Muscle of arm (tissue), 14 donors: ENCODE data around the gene LRRTM2. TPM values are rescaled to one million over a fixed set of nuclear protein-coding genes. Genes with fewer than 3 reads are reported as not detected.
"Not testable (repeated sequence)": the region's sequence is repeated elsewhere in the genome, so short reads cannot be mapped to it uniquely, and the experiment has no call there.

Experiments
- DNase-seq: peaks from one replicate; pipeline ENCODE4 v3.0.0-alpha.2; 2013
- long read RNA-seq, 11 donors: transcript quantifications; one replicate each; lab custom pipeline, GENCODE V29; 2026
- polyA plus RNA-seq, 12 donors: library from polyadenylated mRNA; unstranded; fragments of 120-200 nt; gene quantifications; one replicate each; pipeline ENCODE4 v1.2.1, GENCODE V29; 2013; ENCODE audit not compliant: insufficient read length in 12 of 12

LRRTM2 gene, protein sequence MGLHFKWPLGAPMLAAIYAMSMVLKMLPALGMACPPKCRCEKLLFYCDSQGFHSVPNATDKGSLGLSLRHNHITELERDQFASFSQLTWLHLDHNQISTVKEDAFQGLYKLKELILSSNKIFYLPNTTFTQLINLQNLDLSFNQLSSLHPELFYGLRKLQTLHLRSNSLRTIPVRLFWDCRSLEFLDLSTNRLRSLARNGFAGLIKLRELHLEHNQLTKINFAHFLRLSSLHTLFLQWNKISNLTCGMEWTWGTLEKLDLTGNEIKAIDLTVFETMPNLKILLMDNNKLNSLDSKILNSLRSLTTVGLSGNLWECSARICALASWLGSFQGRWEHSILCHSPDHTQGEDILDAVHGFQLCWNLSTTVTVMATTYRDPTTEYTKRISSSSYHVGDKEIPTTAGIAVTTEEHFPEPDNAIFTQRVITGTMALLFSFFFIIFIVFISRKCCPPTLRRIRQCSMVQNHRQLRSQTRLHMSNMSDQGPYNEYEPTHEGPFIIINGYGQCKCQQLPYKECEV
- under 1 TPM in 10 of 12 donors, not detected in 2; 0.34 to 0.82 (median 0.62) TPM for polyA plus RNA-seq
- long read RNA-seq, donor 1, full-length matches to known transcripts, result 1 of 1 reads
- long read RNA-seq, donor 1, partial matches to known transcripts, result 0 of 1 reads
- long read RNA-seq, donor 1, other reads (novel, unspliced or antisense), result 0 of 1 reads
- long read RNA-seq, donor 2, partial matches to known transcripts, result 384 of 384 reads
- long read RNA-seq, donor 2, other reads (novel, unspliced or antisense), result 0 of 384 reads
- long read RNA-seq, donor 3, result 0 reads
- long read RNA-seq, donor 4, result 0 reads
- long read RNA-seq, donor 5, partial matches to known transcripts, result 192 of 264 reads
- long read RNA-seq, donor 5, other reads (novel, unspliced or antisense), result 72 of 264 reads
- long read RNA-seq, donor 6, result 0 reads
- long read RNA-seq, donor 7, partial matches to known transcripts, result 43 of 64 reads
- long read RNA-seq, donor 7, other reads (novel, unspliced or antisense), result 21 of 64 reads
- long read RNA-seq, donor 8, result 0 reads
- long read RNA-seq, donor 9, full-length matches to known transcripts, result 1 of 1 reads
- long read RNA-seq, donor 9, partial matches to known transcripts, result 0 of 1 reads
- long read RNA-seq, donor 9, other reads (novel, unspliced or antisense), result 0 of 1 reads
- long read RNA-seq, donor 10, result 0 reads
- long read RNA-seq, donor 11, result 0 reads

GRCh38 chr5:138874771-138875551, at the start of gene LRRTM2:
LRRTM2 (minus strand) TSS chr5:138875335; CDS start chr5:138874911, 424 bp downstream.
- peak; percentile 79 for DNase-seq

DNA sequence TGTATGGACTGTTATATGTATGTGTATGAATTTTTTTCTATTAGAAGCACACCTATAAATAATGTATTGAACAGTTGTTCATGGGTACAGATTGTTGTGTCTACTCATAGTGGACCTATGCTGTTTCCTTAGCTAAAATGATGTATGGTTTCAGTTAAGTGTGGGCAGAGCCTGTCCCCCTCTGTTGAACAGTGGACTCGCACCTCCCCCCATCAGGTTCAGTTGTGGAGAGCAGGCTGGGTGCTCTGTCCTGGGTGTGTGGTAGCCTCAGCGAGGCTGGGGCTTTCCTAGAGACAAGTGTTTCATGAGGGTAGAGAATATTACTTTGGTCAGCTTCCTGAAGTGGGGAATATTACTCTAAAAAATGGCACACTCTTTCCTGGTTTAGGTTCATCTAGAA, 47.4 kb upstream of the LRRTM2 start:
- DNase-seq, result no peak

GRCh38 chr5:138921362-138921761, 46.2 kb upstream of the LRRTM2 start:
- DNase-seq, result not testable (repeated sequence)

DNA sequence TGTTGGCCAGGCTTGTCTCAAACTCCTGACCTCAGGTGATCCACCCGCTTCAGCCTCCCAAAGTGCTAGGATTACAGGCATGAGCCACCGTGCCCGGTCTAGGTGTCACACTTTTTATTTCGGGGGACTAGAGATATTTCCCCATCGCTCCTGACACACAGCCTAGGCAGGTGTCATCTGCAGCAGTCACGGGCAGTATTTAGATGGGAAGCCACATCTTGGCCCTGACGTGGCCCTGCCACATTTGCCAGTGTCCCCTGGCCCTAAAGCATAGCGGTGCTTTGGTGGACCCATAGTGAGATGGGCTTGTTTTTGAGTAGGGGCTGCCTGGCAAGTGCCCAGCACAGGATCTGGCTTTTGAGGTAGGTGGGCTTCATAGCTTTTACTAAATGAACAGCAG, 45.0 kb upstream of the LRRTM2 start:
- no peak for DNase-seq

DNA sequence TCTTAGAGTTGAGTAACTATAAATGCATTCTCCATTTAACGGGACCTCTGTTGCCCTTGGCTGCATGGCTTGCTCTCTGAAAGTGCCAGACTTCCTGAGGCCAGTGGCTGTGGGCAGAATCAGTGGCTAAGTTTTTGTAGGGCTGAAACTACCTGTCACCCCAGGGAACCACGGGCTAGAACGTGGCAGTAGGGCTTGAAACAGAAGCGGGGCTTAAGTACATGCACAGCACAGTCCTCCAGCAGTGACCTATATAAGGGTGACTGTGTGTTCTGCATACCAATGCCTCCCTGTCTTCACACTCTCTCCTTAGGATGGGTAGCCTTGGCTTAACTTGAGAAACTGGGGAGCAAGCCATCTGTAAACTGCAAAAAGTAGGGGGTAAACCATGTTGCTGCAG, 43.6 kb upstream of the LRRTM2 start:
- DNase-seq, result no peak

DNA sequence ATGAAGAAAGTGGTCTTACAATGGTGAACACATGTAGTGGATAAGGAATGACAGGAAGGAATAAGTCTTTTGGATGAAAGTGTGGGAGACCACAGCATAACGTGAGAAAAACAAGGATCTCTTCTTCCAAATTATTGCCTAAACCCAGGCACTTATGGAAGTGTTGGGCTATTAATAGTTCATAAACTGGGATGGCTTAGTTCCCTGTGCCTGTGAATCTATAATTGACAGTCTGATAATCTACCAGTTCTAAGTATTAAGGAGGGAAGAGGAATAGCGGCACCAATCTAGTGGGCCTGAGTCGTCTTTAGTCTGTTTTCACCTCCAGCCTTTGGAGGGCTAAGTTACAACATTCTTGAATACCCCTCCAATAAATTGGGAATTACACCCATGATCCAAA, 39.2 kb upstream of the LRRTM2 start:
- no peak for DNase-seq

DNA sequence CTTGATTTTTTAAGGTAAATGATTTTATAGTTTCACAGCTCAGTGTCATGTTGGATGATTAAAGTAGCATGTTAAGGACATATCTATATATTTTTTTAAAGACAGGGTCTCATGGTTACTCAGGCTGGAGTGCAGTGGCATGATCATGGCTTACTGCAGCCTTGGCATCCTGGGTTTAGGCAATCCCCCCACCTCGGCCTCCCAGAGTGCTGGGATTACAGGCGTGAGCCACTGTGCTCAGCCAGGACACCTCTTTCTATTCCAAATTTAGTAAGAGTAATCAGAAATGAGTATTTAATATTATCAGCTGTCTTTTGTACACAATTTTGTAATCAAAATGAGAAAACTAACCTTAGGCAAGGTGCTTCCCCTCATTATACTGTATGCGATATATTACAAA, 38.6 kb upstream of the LRRTM2 start:
- no peak for DNase-seq

DNA sequence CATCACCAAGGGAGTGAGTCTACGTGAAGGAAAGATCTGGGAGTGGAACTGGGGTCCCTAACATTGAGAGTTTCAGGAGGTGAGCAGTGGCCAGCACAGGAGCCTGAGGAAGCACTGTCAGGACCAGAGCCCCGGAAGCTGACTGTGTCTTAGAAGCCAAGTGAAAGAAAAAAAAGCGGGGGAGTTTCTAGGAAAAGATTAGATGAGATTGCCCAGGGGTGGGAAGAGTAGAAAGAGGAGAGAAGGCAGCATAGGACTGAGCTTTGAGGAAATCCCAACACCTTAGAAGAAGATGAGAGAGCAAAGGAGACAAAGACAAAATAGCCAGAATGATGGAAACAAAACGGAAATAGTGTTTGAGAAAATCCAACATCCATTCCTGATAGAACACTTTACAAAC, 37.0 kb upstream of the LRRTM2 start:
- no peak for DNase-seq

DNA sequence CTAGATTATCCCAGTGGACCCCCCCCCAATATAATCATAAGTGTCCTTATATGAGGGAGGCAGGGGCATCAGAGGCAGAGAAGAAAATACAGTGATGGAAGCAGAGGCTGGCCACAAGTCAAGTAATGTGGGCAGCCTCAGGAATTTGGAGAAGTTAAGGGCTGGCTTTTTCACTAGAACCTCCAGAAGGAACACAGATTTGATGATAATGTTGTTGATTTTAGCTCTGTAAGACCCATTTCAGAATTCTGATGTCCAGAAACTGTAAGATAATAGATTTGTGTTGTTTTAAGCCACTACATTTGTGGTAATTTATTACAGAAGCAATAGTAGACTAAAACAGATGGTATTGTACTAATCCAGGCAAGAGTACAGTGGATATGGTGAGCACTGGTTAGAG, 36.3 kb upstream of the LRRTM2 start:
- DNase-seq, result no peak

DNA sequence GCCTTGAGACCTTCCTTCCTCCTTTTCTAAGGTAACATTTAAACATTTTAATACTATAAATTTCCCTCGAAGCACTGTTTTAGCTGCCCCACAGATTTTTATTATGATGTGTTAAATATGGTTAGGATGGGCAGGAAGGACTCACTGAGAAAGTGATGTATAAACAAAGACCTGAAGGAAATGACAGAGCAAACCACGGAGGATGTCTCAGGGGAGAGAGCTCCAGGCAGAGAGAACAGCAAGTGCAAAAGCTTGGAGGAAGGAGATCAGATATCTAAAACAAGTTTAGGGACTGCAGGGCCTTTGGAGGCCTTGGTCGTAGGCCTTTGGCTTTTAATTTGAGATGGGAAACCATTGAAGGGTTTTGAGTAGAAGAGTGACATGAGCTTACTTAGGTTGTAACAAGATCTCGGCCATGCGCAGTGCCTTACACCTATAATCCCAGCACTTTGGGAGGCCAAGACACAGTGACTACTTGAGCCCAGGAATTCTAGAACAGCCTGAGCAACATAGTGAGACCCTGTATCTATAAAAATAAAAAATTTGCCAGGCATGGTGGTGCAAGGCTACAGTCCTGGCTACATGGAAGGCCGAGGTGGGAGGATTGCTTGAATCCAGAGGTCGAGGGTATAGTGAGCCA, 35.5 kb upstream of the LRRTM2 start:
- no peak for DNase-seq

GRCh38 chr5:138909734-138910133, 34.6 kb upstream of the LRRTM2 start:
- no peak for DNase-seq

DNA sequence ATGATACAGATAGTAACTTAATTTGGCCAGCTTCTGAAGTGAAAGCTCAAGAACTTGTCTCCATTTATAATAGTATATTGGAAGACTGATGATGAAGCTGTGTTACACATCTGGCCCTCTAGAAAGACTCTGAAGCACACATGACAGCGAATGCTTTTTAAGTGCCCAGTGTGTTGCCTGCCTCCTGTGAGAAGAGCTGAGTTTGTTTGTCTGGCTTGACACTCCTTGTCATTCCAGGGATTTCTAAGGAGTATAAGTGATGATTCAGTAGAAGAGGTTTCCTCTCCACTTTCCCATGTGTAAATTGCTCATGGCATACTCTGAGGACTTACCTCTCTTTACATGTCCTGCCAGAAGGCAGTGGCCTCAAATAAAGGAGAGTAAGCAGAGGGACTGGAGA, 30.4 kb upstream of the LRRTM2 start:
- no peak for DNase-seq

DNA sequence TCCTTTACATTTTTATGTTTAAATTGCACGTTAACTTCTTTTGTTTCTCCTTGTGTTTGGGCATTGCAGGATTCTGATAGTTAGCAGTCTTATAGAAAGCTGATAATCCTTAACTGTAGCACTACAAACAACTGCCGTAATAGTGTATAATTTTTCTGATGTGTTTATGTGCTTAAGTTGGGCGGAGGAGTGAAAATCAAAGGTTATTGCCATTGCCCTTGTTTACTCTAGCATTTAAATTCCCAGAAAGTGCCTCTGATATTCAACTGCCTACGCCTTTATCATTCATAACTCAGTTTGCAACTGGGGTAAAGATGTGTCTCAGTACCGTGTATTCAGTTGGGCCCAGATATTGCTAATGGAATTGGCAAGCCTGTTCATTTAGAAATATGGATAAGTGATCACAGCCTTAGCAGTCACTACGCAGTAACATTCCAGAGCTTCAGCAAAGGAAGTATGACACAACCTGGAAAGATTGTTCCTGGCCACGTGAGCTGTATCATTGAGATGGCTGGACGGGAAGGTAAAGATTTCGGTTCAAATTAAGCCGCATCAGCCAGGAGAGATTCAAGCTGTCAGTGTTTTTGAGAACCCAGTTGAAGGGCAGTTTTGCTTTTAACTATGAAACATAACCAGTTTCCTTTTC, 28.1 kb upstream of the LRRTM2 start:
- DNase-seq, result peak; percentile 66

GRCh38 chr5:138901716-138902115, 26.6 kb upstream of the LRRTM2 start:
- no peak for DNase-seq

- DNase-seq, result no peak
Observed at GRCh38 chr5:138900281-138900965, 25.3 kb upstream of the LRRTM2 start.

DNA sequence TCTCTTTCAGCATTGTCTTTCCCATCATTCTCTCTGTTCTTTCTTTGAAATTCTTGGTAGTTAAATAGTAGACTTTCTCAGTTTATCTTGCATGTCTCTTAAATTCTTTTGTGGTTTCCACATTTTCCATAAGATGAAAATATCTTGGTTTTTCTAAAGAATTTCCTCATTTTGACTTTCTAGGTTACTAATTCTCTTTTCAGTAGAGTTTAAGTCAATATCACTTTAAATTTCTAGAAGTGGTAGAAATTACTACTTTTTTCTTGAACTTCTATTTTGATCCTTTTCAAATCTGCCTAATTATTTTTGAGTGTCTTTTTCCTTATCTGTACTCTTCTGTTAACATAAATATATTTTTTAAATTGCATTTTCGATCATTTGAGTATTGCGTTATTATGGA, 23.6 kb upstream of the LRRTM2 start:
- DNase-seq, result no peak

- no peak for DNase-seq
Observed at GRCh38 chr5:138898299-138898698, 23.2 kb upstream of the LRRTM2 start.

DNA sequence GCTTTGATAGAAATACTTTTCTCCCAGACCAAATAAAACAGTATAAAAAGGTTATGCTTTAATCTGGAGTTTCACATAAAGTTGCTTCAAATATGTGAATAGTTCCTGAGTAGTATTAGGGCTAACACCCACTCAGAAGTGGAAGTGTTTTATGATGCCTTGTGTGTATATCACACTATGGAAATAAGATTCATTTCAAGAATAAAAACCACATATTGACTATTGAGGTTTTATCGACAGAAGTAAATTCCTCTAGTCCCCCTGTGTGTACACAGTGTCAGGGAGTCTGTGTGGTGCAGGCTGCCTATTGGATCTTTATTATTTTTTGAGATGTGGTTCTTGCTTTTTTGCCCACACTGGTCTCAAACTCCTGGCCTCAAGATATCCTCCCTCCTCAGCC, 20.8 kb upstream of the LRRTM2 start:
- DNase-seq, result no peak

DNA sequence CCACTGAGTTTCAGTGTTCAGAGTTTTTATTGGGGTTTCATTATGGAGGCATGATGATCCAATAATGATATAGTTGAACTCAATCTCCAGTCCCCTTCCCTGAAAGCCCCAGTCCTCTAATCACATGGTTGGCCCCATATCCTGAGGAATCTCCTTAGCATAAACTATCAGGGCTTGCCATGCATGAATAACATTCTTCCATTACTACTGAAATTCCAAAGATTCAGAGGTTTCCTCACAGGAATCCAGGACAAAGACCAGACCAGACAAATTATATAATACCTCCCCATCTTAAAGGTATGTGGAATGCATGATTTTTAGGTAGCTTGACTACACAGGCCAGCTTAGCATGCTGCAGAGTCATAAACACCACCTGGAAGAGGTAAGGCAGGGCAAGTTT, 15.5 kb upstream of the LRRTM2 start:
- no peak for DNase-seq

DNA sequence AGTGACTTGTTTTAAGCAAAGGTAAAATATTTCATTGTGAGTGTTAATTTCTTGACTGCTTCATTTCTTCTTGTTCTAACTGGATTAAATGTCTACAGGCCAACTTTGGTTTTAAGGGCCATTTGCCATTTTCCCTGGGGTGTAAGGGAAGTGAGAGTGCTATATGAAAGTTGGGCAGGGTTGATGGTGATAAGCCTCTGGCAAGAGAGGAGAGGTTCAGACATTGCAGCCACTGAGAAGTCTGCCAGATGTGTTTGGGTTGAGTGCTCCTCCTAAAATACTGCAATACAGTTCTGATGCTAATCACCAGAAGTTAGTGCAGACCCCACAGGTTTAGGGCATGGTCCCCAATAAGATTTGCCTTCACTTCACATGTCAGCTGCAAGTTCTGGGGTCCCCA, 14.9 kb upstream of the LRRTM2 start:
- DNase-seq, result no peak
